GM12892 (cell line): ENCODE results near the gene ITGB4.

Source experiments
- POLR2A ChIP-seq: IDR thresholded peaks from 2 replicates; pipeline ENCODE4 v1.6.1; 2011; ENCODE audit warnings: low read depth, low read length, control low read depth
- POLR2AphosphoS5 ChIP-seq: IDR thresholded peaks from 2 replicates; pipeline ENCODE4 v1.6.1; 2011; ENCODE audit warnings: low read depth, low read length, control low read depth
- TAF1 ChIP-seq: IDR thresholded peaks from 2 replicates; pipeline ENCODE4 v1.6.1; 2011; ENCODE audit warnings: low read depth, mild to moderate bottlenecking, control low read depth, low read length, borderline replicate concordance

DNA sequence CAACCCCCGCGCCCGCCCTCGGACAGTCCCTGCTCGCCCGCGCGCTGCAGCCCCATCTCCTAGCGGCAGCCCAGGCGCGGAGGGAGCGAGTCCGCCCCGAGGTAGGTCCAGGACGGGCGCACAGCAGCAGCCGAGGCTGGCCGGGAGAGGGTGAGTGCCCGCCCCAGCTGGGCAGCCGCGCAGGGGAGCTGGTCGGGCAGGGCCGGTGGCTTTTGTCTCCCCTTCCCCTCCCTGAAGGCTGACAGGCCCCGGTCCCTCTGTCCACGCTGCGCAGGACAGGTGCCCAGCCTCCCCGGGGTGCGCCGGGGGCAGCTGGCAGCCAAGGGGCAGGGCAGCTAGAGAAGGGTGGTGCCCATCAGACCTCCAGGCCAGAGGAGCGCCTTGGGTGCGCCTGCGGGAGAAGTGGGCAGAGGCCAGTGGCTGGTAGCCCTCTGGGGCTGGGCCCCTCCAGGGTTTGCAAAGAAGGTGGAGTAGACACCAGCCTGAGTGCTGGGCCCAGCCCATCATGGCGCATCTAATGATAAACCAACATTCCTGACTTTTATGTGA lies 278 bp downstream of the ITGB4 start:
- TF ChIP-seq POLR2A (no peak), POLR2AphosphoS5 (no peak), TAF1 (no peak)
